GM13977 (cell line): ENCODE results near the gene NOVA2.

Source experiments
- DNase-seq: peaks from one replicate; pipeline ENCODE4 v3.0.0; 2012; ENCODE audit warnings: low spot score
- CTCF ChIP-seq: IDR thresholded peaks from 2 replicates; pipeline ENCODE4 v1.5.1; 2012; ENCODE audit warnings: mild to moderate bottlenecking, control low read depth; ENCODE audit not compliant: insufficient read depth; ENCODE audit errors: extremely low read depth, missing control alignments
- in situ Hi-C: fragments of 300-500 bp; cut with MboI; formaldehyde crosslinking; loops from one replicate; pipeline ENCODE4 v1.12.0; 2022; ENCODE audit warnings: low sequenced_read_pairs, low pct_unique_long_range_greater_than_20kb, mixed read lengths, inconsistent platforms; ENCODE audit not compliant: unreplicated experiment

NOVA2 gene

GRCh38 chr19:45931055-45931454, 42.6 kb downstream of the NOVA2 start:
- DNase-seq = no peak
- in situ Hi-C loops = no loop called here
- TF ChIP-seq CTCF = no peak

GRCh38 chr19:45929247-45929646, 44.4 kb downstream of the NOVA2 start:
- no peak for TF ChIP-seq CTCF
- in situ Hi-C loops = no loop called here
- no peak for DNase-seq

- no peak for TF ChIP-seq CTCF
- in situ Hi-C loops = no loop called here
- DNase-seq = peak; percentile 97
Observed at GRCh38 chr19:45927565-45928261, 46.0 kb downstream of the NOVA2 start.

- no peak for TF ChIP-seq CTCF
- in situ Hi-C loops = no loop called here
- DNase-seq = no peak
Observed at GRCh38 chr19:45924891-45925447, 48.7 kb downstream of the NOVA2 start.

GRCh38 chr19:45922281-45922680, 51.4 kb downstream of the NOVA2 start:
- TF ChIP-seq CTCF = no peak

GRCh38 chr19:45920458-45920857, 53.2 kb downstream of the NOVA2 start:
- no peak for TF ChIP-seq CTCF
- no peak for DNase-seq
- in situ Hi-C loops = no loop called here

More at GRCh38 chr19:45922281-45922680, 51.4 kb downstream of the NOVA2 start:
- no peak for DNase-seq
- in situ Hi-C loops = no loop called here
